ENCODE measurements around the gene PLCB4. TPM values are rescaled to one million over a fixed set of nuclear protein-coding genes. Genes with fewer than 3 reads are reported as not detected.

Gene PLCB4
- total and polyA plus RNA-seq, 2 experiments from 2014 or later = 31.6 to 39.2 TPM

DNA sequence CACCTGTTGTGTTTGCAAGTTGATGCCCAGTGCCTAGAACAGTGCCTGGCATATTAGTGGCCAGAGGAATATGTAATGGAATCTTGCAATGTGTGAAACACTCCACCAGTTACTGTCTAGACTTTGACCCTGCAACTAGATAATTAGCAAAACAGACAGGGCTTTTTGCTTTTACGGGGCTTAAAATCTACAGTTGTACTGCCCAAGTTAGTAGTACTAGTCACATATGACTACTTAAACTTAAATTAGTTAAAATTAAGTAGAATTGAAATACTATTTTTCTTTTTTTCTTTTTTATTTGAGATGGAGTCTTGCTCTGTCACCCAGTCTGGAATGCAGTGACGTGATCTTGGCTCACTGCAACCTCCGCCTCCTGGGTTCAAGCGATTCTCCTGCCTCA is 44.3 kb upstream of the PLCB4 start:
- Histone ChIP-seq H3K4me1 (ENCODE audit: low read depth) (peaks cover 3% of the 10 kb centered on the region), H3K27me3 (no peaks in the 10 kb centered on the region), H3K9me3 (ENCODE audit: low read depth) (no peaks in the 10 kb centered on the region), H3K4me3 (no peak overlapping the region), H3K36me3 (no peaks in the 10 kb centered on the region), H3K27ac (no peak overlapping the region)
- TF ChIP-seq, protein P1, sequence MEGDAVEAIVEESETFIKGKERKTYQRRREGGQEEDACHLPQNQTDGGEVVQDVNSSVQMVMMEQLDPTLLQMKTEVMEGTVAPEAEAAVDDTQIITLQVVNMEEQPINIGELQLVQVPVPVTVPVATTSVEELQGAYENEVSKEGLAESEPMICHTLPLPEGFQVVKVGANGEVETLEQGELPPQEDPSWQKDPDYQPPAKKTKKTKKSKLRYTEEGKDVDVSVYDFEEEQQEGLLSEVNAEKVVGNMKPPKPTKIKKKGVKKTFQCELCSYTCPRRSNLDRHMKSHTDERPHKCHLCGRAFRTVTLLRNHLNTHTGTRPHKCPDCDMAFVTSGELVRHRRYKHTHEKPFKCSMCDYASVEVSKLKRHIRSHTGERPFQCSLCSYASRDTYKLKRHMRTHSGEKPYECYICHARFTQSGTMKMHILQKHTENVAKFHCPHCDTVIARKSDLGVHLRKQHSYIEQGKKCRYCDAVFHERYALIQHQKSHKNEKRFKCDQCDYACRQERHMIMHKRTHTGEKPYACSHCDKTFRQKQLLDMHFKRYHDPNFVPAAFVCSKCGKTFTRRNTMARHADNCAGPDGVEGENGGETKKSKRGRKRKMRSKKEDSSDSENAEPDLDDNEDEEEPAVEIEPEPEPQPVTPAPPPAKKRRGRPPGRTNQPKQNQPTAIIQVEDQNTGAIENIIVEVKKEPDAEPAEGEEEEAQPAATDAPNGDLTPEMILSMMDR (IDR thresholded peaks at IDR 0.05; ENCODE audit: low read depth, low read length) = no peak
- no peak for DNase-seq (ENCODE audit: low read depth in 1 of 2, low spot score in 1 of 2)

DNA sequence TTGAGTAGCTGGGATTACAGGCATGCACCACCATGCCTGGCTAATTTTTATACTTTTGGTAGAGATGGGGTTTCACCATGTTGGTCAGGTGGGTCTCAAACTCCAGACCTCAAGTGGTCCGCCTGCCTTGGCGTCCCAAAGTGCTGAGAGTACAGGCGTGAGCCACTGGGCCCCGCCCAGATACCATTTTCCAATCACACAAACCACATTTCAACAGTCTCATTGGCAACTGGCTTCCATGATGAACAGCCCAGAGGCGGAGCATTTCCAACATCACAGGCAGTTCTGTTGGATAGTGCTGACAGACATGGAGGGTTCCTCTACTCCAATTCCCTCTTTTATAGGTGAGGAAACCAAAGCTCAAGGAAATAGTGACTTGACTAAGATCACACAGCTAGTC is 43.9 kb upstream of the PLCB4 start:
- no peaks in the 10 kb centered on the region for H3K36me3 ChIP-seq
- no peak for DNase-seq (ENCODE audit: low read depth in 1 of 2, low spot score in 1 of 2)
- no peaks in the 10 kb centered on the region for H3K9me3 ChIP-seq (ENCODE audit: low read depth)
- no peak overlapping the region for H3K27ac ChIP-seq
- H3K4me3 ChIP-seq = no peak overlapping the region
- TF ChIP-seq, protein P1 (IDR thresholded peaks at IDR 0.05; ENCODE audit: low read depth, low read length) = no peak
- H3K27me3 ChIP-seq = no peaks in the 10 kb centered on the region
- no peaks in the 10 kb centered on the region for H3K4me1 ChIP-seq (ENCODE audit: low read depth)

DNA sequence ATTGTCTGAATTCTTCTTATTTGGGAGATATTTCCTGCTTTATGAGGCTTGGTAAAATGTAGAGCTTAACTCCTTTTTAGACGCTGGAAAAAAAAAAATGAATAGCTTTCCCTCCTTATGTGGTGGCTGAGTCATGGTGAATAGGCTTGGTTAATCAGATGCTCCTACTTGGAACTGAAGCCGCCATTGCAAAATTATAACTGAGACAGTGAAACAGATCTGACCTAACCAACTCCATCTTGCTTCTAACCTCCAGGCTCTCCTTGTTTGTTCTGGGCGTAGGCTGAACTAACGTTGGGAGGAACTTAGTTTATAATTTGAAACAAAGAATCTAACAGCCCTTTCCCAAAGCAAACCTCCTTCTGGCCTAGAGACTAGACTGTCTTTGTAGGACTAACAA is 43.2 kb upstream of the PLCB4 start:
- H3K4me1 ChIP-seq (ENCODE audit: low read depth) = no peaks in the 10 kb centered on the region
- TF ChIP-seq, protein P1 (IDR thresholded peaks at IDR 0.05; ENCODE audit: low read depth, low read length) = no peak
- peak in 1 of 2 donors; percentile 43 for DNase-seq (ENCODE audit: low read depth in 1 of 2, low spot score in 1 of 2)
- no peaks in the 10 kb centered on the region for H3K9me3 ChIP-seq (ENCODE audit: low read depth)
- H3K27ac ChIP-seq = no peak overlapping the region
- no peaks in the 10 kb centered on the region for H3K27me3 ChIP-seq
- no peak overlapping the region for H3K4me3 ChIP-seq
- H3K36me3 ChIP-seq = no peaks in the 10 kb centered on the region

DNA sequence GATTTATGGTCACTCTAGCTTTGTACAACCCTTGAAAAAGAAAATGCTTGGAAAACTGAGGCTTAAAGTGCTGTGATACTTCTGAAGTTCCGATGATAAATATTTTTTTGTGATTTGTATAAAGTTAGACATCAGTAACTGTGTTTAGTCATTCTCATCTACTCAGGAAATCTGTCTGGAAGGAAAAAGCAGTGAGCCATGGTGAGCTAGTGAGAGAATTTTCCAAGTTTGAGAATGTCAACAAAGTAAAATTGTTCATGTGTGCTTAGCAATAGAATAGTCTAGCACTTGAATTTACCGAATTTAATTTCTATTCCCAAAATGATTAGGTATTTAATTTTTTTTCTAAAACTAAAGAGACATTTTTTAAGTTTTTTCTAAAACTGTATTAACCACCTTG is 41.3 kb upstream of the PLCB4 start:
- H3K4me3 ChIP-seq = no peak overlapping the region
- H3K36me3 ChIP-seq = no peaks in the 10 kb centered on the region
- TF ChIP-seq, protein P1 (IDR thresholded peaks at IDR 0.05; ENCODE audit: low read depth, low read length) = no peak
- H3K9me3 ChIP-seq (ENCODE audit: low read depth) = no peaks in the 10 kb centered on the region
- H3K27ac ChIP-seq = no peak overlapping the region
- DNase-seq (ENCODE audit: low read depth in 1 of 2, low spot score in 1 of 2) = no peak
- no peaks in the 10 kb centered on the region for H3K4me1 ChIP-seq (ENCODE audit: low read depth)
- no peaks in the 10 kb centered on the region for H3K27me3 ChIP-seq

DNA sequence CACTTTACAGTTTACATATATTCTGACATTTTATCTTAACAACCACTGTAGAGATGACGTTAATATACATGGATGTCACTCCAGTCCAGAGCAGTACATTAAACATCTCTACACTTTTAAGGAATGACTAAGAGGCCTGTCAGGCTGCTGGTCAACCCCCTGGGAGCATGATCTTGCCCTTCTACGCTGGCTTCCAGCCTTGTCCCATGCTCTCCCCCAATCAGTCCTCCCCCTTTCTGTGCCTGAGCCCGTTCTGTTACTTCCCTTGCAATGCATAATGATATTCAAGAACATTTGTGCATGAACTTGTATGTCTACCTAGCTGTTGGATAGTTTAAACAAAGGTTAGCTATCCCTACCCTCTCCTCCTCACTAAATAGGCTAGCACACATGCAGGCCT is 40.5 kb upstream of the PLCB4 start:
- Histone ChIP-seq H3K27ac (no peak overlapping the region), H3K4me3 (no peak overlapping the region), H3K9me3 (ENCODE audit: low read depth) (no peaks in the 10 kb centered on the region), H3K36me3 (no peaks in the 10 kb centered on the region), H3K4me1 (ENCODE audit: low read depth) (no peaks in the 10 kb centered on the region), H3K27me3 (no peaks in the 10 kb centered on the region)
- TF ChIP-seq, protein P1 (IDR thresholded peaks at IDR 0.05; ENCODE audit: low read depth, low read length) = no peak
- no peak for DNase-seq (ENCODE audit: low read depth in 1 of 2, low spot score in 1 of 2)

DNA sequence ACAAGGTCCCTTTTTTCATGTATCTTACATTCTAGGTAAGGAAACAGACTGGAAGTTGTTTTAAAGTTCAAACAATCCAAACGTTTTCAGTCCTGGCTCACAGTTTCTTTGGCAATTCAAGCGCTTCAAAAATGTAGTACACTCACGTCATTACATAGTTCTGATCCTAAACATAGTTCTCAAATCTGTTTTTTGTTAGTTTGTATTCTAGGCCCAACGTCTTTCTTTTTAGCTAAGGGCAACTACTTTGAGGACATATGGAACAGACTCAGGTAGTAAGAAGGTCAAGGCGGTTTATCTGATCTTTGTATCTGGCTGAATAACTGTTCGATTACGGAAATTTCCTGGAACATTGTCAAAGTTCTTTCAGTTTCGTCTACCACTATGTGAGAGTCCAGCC is 36.9 kb upstream of the PLCB4 start:
- DNase-seq (ENCODE audit: low read depth in 1 of 2, low spot score in 1 of 2) = peak in 1 of 2 donors; percentile 49
- no peaks in the 10 kb centered on the region for H3K27me3 ChIP-seq
- no peaks in the 10 kb centered on the region for H3K4me1 ChIP-seq (ENCODE audit: low read depth)
- H3K9me3 ChIP-seq (ENCODE audit: low read depth) = no peaks in the 10 kb centered on the region
- no peak overlapping the region for H3K27ac ChIP-seq
- H3K36me3 ChIP-seq = no peaks in the 10 kb centered on the region
- H3K4me3 ChIP-seq = no peak overlapping the region
- TF ChIP-seq, protein P1 (IDR thresholded peaks at IDR 0.05; ENCODE audit: low read depth, low read length) = no peak

Measured in cardiac muscle cell (in vitro differentiated cells and primary cell).